Natural killer cell (primary cell): ENCODE measurements around the gene CEP131. TPM values are rescaled to one million over a fixed set of nuclear protein-coding genes. Genes with fewer than 3 reads are reported as not detected.

Source experiments
- ATAC-seq, 3 donors: fragments of 150-1000 bp in 2 of 3; fragments of 200-7000 bp in 1 of 3; cut with Tn5 transposase; 1 replicate in 1 of 3; 2 replicates in 2 of 3; pipeline ENCODE4 v1.10.0; 2021; ENCODE audit warnings: mild to moderate bottlenecking in 2 of 3, moderate library complexity in 2 of 3
- DNase-seq, 2 donors: peaks; one replicate each; pipeline versions ENCODE4 v3.0.0 to v3.0.0-alpha.2; 2013 to 2021; ENCODE audit warnings: mixed read lengths in 1 of 2
- H3K27ac ChIP-seq: one replicate; pipeline ENCODE4 v1.5.1; 2013; ENCODE audit warnings: mild to moderate bottlenecking, low read length
- H3K27me3 ChIP-seq: one replicate; pipeline ENCODE4 v1.6.1; 2013; ENCODE audit warnings: low read length; ENCODE audit not compliant: control insufficient read depth, insufficient read depth
- H3K36me3 ChIP-seq: one replicate; pipeline ENCODE4 v1.6.1; 2013; ENCODE audit warnings: low read length; ENCODE audit not compliant: control insufficient read depth, insufficient read depth
- H3K4me1 ChIP-seq: one replicate; pipeline ENCODE4 v1.6.1; 2013; ENCODE audit warnings: low read length; ENCODE audit not compliant: control insufficient read depth, insufficient read depth
- H3K4me3 ChIP-seq: one replicate; pipeline ENCODE4 v1.5.1; 2013; ENCODE audit warnings: low read length
- H3K9me3 ChIP-seq: one replicate; pipeline ENCODE4 v1.6.1; 2013; ENCODE audit warnings: low read length; ENCODE audit not compliant: control insufficient read depth, insufficient read depth
- H3K27ac Mint-ChIP-seq, 2 donors: one replicate each; pipeline ENCODE4 v1.8.0; 2022; ENCODE audit warnings: mild to moderate bottlenecking in 2 of 2, mixed read lengths in 2 of 2, moderate library complexity in 1 of 2
- H3K27me3 Mint-ChIP-seq, 2 donors: one replicate each; pipeline ENCODE4 v1.8.0; 2022; ENCODE audit warnings: low read depth in 2 of 2, mixed read lengths in 2 of 2
- H3K36me3 Mint-ChIP-seq: one replicate; pipeline ENCODE4 v1.8.0; 2022; ENCODE audit warnings: mixed read lengths
- H3K4me1 Mint-ChIP-seq, 2 donors: one replicate each; pipeline ENCODE4 v1.8.0; 2022; ENCODE audit warnings: mixed read lengths in 2 of 2
- H3K4me3 Mint-ChIP-seq: one replicate; pipeline ENCODE4 v1.8.0; 2022; ENCODE audit warnings: mild to moderate bottlenecking, moderate library complexity, mixed read lengths
- H3K9me3 Mint-ChIP-seq, 2 donors: one replicate each; pipeline ENCODE4 v1.8.0; 2022; ENCODE audit warnings: mixed read lengths in 2 of 2
- CTCF ChIP-seq: fragments of 200-600 bp; IDR thresholded peaks from one replicate; pipeline ENCODE4 v1.8.0; 2022; ENCODE audit warnings: antibody characterized with exemption
- WGBS: methylation state at CpG from one replicate; pipeline ENCODE4 v1.1.7; 2013; ENCODE audit warnings: missing lambda C conversion rate; ENCODE audit not compliant: insufficient coverage; 5-methylcytosine and 5-hydroxymethylcytosine counted together
- intact Hi-C: fragments of 100-400 bp; cut with micrococcal nuclease; formaldehyde crosslinking; loops from one replicate; pipeline ENCODE4 v1.14.2; 2022
- total RNA-seq, 4 donors: library from RNA; stranded (reverse); fragments of 120-200 nt in 1 of 4; gene quantifications; one replicate each; pipeline versions ENCODE4 v1.2.3 to v1.2.4, GENCODE V29; 2013 to 2022

Gene CEP131
- total RNA-seq, 3 donors from 2014 or later (not counting 1 experiment from before 2014, with no cell fraction given): 9.9 to 11.4 (median 10.0) TPM

GRCh38 chr17:81189670-81190530 is 32.9 kb downstream of the CEP131 start:
- Mint-ChIP-seq H3K36me3 (no peaks in the 10 kb centered on the region), H3K9me3 (no peaks in the 10 kb centered on the region), H3K27me3 (peaks cover 0 to 2% of the 10 kb centered on the region in 2 donors), H3K4me3 (no peak overlapping the region), H3K4me1 (no peaks in the 10 kb centered on the region), H3K27ac (no peak overlapping the region)
- TF ChIP-seq CTCF: no peak
- Histone ChIP-seq H3K27ac (no peak overlapping the region), H3K27me3 (no peaks in the 10 kb centered on the region), H3K4me3 (no peak overlapping the region), H3K9me3 (no peaks in the 10 kb centered on the region), H3K36me3 (no peaks in the 10 kb centered on the region), H3K4me1 (no peaks in the 10 kb centered on the region)
- intact Hi-C loops: no loop called here
- 92% methylated on average over 27 of the region's 27 CpGs for WGBS
- DNase-seq (no peak), ATAC-seq (no peak)

- H3K9me3 Mint-ChIP-seq: no peaks in the 10 kb centered on the region
- intact Hi-C loops: no loop called here
- no peak overlapping the region for H3K4me3 ChIP-seq
- no peak overlapping the region for H3K27ac Mint-ChIP-seq
- no peak for TF ChIP-seq CTCF
- no peak overlapping the region for H3K27ac ChIP-seq
- H3K36me3 Mint-ChIP-seq: no peaks in the 10 kb centered on the region
- WGBS: 93% methylated on average over 7 of the region's 7 CpGs
- H3K4me3 Mint-ChIP-seq: no peak overlapping the region
- no peaks in the 10 kb centered on the region for H3K9me3 ChIP-seq
- DNase-seq: no peak
- ATAC-seq: no peak
- peaks cover 0 to 2% of the 10 kb centered on the region in 2 donors for H3K27me3 Mint-ChIP-seq
- H3K36me3 ChIP-seq: no peaks in the 10 kb centered on the region
- no peaks in the 10 kb centered on the region for H3K4me1 ChIP-seq
- H3K4me1 Mint-ChIP-seq: no peaks in the 10 kb centered on the region
- H3K27me3 ChIP-seq: no peaks in the 10 kb centered on the region
Observed at GRCh38 chr17:81189016-81189415, 33.7 kb downstream of the CEP131 start.

GRCh38 chr17:81188491-81188840 is 34.3 kb downstream of the CEP131 start:
- H3K27ac Mint-ChIP-seq: no peak overlapping the region

More at GRCh38 chr17:81188491-81188840, 34.3 kb downstream of the CEP131 start:
- DNase-seq (no peak), ATAC-seq (no peak)
- Histone ChIP-seq H3K27ac (no peak overlapping the region), H3K4me3 (no peak overlapping the region), H3K4me1 (no peaks in the 10 kb centered on the region), H3K36me3 (no peaks in the 10 kb centered on the region), H3K9me3 (no peaks in the 10 kb centered on the region), H3K27me3 (no peaks in the 10 kb centered on the region)
- Mint-ChIP-seq H3K4me1 (no peaks in the 10 kb centered on the region), H3K36me3 (no peaks in the 10 kb centered on the region), H3K27me3 (peaks cover 0 to 2% of the 10 kb centered on the region in 2 donors), H3K4me3 (no peak overlapping the region), H3K9me3 (no peaks in the 10 kb centered on the region)
- intact Hi-C loops: no loop called here
- no peak for TF ChIP-seq CTCF
- WGBS: 96% methylated on average over 12 of the region's 12 CpGs
